ENCODE data around the gene SERPINA6.
"Not testable (repeated sequence)": the region's sequence is repeated elsewhere in the genome, so short reads cannot be mapped to it uniquely, and the experiment has no call there.

SERPINA6 gene

DNA sequence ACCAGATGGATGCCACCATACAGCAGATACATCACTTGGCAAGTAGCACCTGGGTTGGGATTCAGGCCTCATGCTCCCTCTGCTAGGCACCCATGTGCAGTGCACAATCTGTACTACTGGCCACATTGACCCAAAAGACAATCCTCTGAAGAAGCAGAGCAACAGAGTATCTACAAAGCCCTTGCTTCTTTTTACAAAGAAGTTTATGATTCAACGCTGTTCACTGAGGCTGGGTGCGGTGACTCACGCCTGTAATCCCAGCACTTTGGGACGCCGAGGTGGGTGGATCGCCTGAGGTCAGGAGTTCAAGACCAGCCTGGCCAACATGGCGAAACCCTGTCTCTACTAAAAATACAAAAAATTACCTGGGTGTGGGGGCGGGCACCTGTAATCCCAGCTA, 31.1 kb upstream of the SERPINA6 start:
- not testable (repeated sequence) for DNase-seq

DNA sequence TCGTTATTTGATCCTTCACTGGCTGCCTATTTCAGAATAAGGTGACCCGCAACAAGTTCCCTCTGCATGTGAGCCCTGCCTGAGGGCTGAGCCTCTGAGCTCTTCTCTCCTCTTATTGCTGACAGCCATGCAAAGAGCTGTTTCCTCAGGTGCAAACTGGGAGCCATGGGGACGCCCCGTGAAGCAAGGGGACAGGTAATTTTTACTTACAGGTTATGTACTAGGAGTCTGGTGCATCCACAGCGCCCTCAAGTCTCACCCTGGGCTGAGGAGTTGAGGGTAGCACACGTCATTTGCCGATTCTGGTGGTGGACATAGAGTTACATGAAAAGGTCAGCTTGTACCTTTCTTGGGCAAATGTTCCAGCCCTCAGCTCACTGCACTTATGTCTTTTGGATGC, 26.1 kb upstream of the SERPINA6 start:
- no peak for DNase-seq

DNA sequence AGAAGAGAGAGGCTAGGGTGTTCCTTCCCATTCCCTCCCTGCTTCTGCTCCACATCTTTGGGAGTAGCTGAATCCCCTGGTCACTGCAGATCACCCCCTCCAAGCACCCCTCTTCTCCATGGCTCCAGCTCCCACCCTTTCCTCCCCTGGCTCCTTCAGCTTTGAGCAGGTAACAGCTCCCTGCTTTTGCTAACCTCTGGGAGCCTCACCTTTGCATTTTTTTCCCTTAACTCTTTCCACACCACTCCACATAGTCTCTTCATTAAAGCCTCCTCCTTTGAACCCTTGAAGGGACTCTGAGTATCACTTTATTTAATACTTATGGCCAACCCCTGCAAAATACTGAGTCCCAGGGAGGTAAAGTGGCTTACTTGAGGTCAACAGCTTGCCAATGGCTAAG, 25.7 kb upstream of the SERPINA6 start:
- no peak for DNase-seq

DNA sequence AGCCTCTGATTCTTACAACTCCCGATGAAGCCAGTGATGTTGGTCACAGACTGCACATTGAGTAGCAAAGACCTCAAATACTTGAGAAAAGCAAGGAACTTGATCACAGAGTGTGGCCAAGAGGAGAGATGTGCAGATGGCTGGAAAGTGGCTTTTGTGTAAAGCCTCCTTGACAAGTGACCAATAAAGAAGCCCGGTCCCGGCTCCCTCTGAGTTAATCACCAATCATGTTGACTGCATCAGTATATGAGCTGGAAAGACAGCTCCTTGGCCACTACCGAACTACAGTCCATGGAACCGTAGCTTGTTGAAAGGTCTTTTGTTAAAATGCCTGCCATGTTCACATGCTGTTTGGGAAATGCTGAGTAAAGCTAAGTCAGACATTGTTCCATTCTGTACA, 23.7 kb upstream of the SERPINA6 start:
- no peak for DNase-seq

DNA sequence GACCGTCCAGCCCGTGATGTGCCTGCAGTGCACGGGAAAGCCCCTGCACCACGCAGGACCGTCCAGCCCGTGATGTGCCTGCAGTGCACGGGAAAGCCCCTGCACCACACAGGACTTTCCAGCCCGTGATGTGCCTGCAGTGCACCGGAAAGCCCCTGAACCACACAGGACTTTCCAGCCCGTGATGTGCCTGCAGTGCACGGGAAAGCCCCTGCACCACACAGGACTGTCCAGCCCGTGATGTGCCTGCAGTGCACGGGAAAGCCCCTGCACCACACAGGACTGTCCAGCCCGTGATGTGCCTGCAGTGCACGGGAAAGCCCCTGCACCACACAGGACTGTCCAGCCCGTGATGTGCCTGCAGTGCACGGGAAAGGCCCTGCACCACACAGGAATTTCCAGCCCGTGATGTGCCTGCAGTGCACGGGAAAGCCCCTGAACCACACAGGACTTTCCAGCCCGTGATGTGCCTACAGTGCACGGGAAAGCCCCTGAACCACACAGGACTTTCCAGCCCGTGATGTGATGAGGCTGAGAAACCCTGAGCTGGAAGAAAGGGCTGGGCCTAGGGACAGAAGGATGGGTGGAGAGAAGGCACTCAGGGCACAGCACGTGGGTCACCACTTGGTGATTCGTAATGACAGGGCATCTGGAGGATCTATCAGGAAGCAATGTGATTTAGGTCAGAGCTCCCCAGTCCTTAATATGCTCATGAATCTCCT, 23.1 kb upstream of the SERPINA6 start:
- DNase-seq: not testable (repeated sequence)

DNA sequence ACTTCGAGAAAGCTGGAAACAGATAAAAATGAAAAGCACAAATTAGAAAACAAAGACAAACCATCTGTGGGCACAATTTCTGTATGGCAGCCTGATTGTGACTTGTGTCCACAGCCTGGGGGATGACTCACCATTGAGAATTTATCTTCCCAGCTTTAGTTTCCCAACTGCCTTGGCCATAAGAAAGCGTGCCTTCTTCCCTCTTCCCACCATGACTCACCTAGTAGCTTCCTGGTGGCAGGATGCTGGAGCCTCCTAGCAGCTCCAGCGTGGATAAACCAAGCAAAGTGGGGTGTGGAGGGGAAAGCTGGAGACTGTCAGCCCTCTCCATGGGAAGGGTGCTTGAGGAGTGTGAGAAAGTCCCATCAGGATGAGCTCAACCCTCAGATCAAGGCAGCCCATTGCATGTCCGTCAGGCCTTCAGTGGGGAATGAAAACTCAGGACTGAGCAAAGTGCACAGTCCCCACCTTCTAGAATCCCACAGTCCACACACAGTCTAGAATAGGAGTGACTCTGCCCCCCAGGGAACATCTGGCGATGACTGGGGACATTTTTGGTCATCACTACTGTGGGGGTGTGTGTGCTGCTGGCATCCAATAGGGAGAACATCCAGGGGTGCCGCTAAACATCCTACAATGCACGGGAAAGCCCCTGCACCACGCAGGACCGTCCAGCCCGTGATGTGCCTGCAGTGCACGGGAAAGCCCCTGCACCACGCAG, 22.4 kb upstream of the SERPINA6 start:
- DNase-seq: no peak

DNA sequence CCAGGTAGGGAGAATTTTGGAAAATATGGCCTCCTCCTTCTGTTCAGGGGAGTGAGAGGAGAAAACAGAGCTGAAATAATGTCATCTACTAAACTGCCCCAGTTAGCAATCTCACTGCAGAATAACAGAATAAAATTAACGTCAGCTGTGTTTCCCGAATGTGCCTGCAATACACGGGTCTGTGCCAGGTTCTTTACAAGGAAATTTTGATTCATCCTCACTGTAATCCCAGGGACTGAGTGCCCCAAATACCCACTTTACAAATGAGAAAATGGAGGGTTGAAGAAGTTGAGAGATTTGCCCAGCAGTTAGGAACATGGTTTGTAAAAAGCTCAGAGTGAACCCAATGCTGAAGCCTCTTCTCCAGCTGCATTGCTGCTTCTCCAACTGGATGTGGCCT, 21.3 kb upstream of the SERPINA6 start:
- DNase-seq: no peak

DNA sequence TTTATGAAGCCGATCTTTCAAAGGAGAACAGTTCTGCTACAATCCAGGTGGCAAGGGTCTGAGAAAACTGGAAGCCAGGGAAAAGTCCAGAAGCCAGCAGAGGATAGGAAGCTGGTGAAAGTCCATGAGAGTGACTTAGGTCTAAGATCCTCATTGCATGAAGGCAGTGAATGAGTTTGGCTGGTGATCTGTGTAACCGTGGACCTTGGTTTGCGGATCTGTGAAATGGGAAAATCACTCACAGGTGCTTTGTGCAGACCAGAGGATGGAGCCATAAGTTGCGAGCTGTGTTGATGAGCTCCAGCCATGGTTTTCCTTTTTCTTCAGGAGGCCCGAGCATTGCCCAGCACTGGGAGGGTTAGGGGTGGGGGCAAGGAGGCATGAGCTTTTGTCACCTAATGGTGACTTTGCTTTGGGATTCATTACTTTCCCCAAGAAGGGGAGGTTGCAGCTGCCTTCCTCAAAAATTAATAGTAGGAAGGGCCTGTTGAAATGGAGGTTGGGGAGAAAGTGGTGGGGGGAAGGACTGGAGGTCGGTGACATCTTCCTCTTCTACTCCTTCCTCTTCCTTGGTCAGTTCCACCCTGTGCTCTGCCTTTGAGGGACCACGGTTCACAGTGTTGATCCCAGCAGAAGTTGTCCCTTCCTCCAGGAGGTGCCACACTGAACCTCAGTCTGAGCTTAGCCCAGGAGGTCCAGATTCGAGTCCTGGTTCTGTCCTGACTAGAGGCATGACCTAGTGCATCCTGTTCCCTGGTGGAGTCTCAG, 20.3 kb upstream of the SERPINA6 start:
- no peak for DNase-seq

DNA sequence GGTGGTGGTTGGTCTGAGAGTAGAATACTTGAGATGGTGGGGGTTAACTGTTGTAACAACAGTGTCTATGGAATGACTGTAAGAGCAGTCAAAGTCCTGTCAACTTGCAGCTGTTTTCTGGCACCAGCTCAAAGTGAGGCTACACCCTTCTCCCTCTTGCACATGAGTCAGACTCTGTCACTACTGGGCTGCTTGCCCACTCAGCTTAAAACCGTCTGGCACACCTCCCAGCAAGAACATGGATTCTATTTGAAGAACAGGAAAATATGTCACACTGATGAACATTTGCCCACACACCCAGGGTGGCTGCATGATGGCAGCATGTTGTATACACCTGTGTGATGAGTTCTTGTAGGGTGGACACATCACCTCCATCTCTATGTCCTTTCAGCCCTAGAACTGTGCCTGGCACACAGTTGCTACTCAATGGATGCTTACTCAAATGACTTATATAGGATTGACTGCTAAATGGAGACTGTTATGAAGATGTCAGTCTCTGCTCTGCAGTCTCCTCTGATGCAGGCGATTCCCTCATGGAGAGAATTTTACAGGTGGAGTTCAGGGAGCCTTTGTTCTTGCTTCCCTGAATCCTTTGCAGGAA, 19.3 kb upstream of the SERPINA6 start:
- peak; percentile 75 for DNase-seq

DNA sequence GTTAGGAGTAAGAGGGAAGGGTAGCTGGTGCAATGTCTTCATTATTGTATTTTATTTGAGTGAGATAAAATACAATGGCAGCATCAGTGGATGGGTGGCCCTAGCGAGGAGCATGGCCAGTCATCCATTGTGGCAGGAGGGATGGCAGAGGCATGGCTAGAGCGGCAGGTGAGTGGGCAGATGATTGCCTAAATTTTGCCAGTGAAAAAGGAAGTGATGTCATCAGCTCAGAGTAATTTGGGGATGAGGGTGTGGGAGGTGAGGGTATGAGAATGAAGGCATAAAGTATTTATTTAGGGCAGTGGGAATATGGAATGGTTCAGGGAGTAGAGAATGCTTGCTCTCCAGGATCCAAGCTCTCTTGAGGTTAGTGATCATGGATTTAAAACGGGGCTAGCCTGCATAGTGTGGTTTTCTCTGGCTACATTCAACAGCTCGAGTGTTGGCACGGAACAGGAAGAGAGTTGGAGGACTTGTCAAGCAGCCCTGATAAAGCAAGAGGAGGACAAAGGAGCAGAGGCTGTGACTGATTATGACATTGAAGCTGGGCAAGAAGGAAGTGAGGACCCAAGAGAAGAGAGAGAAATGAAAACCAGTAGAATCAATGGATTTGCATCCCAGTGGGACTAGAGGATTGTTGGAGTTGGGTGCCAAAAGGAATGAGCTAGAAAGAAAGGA, 18.7 kb upstream of the SERPINA6 start:
- no peak for DNase-seq

DNA sequence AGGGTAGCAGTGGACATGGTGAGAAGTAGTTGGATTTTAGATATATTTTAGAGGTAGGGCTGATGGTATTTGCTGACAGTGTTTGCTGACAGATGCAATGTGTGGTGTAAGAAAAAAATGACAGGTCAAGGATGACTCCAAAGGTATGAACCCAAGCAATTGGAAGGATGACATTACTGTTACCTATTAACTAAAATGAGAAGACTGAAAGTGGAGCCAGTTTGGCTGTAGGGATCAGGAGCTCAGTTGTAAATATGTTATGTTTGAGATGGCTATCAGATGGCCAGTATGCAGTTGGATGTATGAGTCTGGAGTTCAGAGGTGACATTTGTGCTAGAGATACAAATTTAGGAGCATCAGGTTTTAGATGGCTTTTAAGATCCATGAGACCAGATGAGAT, 17.4 kb upstream of the SERPINA6 start:
- DNase-seq: no peak

DNA sequence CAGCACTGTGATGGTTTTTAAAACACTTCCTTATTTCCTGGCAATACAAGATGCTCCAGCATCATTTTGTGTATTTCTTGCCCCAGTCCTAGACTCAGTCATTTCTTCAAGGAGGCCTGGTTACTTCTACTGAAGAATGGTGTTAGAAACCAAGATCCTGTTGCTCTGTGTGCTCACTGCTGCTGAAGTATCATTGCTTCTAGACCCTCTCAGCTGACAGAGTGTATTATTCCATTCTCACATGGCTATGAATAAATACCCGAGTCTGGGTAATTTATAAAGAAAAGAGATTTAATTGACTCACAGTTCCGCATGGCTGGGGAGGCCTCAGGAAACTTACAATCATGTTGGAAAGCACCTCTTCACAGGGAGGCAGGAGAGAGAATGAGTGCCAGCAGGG, 14.9 kb upstream of the SERPINA6 start:
- no peak for DNase-seq

DNA sequence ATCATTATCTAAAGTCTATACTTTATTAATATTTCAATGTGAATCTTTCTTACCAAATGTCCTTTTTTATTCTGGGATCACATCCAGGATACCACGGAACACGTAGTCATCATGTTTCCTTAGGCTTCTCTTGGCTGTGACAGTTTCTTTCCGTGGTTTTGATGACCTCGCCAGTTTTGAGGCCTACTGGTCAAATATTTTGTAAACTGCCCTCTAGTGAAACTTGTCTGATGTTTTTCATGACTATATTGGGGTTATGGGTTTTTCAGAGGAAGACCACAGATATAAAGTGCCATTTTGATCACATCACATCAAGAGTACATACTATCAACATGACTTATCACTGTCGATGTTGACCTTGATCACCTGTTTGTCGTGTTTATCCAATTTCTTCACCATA, 14.1 kb upstream of the SERPINA6 start:
- no peak for DNase-seq

DNA sequence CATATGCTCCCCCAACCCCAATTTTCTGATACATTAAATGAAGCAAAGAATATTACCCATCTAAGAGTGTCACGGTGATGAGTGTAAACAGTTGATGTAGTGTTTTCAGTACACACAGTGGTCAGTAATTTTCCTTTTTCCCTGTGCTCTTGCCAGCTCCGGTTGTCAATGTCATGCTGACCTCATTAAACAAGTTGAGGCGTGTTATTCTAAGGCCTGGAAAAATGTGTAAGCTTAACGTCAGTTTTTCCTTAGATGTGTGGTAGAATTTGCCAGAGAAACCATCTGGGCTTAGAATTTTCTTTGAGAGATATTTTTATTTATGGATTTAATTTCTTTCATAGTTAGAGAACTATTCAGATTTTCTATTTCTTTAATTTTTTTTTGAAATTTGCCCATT, 11.7 kb upstream of the SERPINA6 start:
- DNase-seq: no peak

DNA sequence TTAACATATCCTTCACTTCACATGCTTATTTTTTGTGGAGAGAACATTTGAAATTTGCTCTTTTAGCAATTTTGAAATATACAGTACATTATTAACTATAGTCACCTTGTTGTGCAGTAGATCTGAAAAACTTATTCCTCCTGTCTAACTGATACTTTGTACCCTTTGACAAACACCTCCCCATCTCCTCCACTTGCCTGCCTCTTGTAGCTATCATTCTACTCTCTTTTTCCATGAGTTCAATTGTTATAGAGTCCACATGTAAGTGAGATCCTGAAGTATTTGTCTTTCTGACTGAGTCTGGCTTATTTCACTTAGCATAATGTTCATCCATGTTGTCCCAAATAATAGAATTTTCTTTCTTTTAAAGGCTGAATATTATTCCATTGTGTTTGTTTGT, 9.5 kb upstream of the SERPINA6 start:
- DNase-seq: no peak

DNA sequence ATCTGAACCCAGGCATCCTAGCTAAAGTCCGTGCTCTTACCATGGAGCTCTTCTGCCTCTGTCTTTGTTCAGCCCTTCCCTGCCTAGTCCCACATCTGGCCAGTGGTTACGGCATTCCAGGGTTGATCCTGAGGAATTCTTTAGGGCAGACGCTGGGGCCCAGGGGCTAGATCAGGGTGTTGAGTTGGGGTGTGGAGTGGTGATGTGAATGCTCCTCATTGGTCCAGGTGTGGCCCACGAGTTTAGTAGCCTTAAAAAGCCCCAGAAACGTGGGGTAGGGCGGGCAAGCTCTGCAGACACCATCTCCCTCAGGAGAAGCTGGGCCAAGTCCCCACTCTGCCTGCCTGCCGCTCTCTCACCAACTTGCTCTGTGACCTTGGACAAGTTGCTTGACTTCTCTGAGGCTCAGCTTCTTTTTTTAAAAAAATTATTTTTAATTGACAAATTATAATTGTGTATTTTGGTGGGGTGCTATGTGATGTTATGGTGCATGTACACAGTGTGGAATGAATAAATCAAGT, 9.0 kb upstream of the SERPINA6 start:
- no peak for DNase-seq

DNA sequence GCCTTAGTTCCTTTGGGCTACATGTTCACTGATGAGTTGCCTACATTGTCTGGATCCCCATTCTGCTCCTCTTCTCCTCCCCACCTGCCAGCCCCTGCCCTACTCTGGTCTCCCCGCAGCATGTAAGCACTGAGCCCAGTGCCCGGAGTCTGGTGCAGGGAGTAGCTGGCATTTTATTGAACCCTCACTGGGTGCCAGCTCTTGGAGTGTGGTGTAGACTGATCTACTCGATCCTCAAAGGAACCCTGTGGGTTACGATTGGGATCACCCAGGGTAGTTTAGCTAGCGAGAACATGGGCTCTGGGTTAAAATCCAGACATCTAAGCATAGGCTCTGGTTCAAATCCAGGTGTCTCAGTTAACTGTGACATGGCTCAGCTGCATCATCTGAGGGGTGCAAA, 8.3 kb upstream of the SERPINA6 start:
- DNase-seq: no peak

DNA sequence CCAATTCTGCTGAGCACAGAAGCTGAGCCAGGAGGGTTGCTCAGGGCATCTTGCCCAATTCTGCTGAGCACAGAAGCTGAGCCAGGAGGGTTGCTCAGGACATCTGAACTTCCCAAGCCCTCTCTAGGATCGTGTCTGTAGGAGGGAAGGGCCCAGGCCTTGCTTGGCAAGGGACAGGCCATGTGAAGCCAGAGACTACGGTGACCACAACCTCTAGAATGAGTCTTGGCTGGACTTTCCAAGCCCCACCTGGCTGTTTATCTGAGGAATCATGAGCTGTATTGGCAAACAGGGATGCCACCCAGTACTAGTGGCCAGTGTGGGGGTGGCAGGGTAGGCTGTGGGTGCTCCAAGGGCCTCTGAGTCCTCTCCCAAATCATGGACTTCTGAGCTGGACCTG, 7.7 kb upstream of the SERPINA6 start:
- no peak for DNase-seq

DNA sequence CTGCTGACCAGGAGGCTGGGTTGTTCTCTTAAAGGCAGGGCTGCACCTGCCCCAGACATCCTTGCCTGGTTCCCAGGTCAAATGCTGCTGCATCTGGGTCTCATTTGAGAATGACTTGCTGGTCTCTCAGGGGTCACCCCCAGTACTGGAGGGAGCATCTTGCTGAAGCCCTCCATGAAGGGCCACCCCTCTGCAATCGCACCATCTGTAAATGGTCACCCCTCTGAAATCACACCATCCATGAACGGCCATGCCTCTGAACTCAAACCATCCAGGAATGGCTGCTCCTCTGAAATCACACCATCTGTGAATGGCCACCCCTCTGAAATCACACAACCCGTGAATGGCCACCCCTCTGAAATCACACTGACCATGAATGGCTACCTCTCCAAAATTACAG, 7.3 kb upstream of the SERPINA6 start:
- DNase-seq: no peak

DNA sequence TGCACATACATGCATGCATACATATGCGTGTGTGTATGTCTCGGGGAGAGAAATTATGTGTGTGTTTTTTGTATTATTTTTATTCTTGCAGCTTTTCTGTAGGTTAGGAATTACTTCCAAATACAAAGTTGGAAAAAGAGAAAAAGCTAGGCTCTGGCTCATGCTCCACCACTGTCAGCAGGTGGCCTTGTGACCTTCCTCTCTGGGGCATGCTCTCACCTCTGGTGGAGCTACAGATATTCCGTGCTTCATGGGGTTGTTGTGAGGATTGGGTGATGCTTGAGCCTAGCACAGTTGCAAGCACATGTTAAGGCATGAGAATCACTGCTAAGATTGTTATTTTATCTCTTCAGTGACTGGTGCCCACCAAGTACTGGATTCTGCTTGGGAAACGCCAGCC, 6.7 kb upstream of the SERPINA6 start:
- DNase-seq: no peak

DNA sequence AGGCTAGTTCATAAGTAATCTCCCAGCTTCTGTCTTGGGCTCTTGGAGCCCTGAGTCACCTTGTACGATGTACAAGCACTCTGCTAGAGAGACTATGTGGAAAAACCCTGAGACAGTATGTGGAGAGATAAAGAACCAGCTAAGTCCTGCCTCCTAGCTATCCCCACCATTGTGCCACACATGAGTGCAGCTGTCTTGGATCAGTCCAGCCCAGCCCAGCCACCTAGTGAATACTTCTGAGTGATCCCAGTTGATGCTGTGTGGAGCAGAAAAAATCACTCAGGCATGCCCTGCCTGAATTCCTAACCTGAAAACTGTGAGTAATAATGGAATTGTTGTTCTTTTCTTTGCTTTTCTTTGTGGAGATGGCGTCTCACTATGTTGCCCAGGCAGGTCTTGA, 5.1 kb upstream of the SERPINA6 start:
- DNase-seq: no peak

DNA sequence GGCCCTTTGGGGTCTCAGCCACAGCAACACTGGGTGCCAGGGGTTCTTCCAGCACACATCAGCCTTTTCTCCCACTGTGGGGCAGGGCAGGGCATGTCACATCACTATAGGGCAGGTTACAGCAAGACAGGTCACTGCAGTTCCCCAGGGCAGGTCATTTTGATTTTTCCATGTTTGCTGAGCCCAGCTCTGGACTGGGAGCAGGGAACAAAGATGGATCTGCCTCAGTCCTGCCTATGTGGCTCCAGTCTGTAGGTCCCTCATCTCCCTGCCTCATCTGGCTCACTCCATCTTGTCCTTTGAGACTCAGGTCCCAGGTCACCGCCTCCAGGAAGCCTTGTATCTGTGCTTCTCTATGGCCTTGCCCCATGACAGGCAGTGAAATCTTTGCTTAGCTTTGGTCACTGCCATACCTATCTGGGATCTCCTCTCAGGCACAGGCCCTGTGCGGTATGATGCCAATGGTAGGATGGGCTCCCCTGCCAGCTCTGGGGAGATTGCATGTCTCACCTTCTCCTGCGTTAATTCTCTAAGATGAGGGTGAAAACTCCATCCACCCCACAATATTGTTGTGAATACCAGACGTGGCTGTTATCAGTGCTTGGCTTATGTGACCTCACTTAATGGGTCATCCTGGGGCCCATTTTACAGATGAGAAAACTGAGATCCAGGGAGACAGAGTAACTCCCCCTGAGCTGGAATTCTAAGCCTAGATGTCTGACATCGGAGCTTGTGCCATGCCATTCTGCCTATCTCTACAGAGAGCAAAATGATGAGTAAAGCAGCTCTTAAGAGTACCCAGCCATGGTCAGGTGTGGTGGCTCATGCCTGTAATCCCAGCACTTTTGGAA, 1.5 kb downstream of the SERPINA6 start:
- no peak for DNase-seq

Measured in NCI-H1092 treated with DMSO at 0.1 percent for 48 hours (cell line).